ENCODE measurements around the gene TMOD2. TPM values are rescaled to one million over a fixed set of nuclear protein-coding genes. Genes with fewer than 3 reads are reported as not detected.

Gene TMOD2
- polyA plus RNA-seq, 3 donors, result 4.3 to 5.2 (median 4.4) TPM

DNA sequence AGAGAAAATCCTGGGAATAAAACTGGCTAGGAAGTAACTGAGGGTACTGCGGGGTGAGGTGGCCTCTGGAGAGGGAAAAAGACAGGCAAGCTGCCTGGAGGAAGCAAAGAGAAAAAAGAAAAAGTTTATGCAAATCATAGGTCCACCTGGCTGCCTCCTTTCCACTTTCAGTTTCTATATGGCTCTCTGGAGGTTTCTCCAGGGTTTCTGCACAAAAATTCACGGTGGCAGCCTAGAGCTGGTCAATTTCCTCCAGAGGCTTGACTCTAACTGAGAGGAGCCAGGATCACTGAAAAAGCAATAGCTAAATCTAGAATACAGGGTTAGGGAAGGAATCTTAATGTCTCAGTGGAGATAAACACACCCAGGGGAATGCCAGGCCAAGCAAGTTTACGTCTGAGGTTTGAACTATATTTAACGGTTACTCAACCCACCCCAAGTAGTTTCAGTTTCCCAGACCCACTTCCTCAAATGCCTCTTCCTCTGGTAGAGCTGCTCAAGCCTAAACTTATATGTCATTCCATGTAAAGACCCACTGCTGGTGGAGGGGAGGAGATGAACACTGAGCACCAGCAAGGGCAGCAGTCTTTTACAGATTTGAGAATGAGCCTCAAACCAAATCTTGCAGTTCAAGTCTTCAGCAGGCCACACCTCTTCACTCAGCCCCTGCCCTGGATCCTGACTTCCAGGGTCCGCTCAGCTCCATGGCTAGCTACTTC is 19.7 kb upstream of the TMOD2 start:
- no peak for DNase-seq

DNA sequence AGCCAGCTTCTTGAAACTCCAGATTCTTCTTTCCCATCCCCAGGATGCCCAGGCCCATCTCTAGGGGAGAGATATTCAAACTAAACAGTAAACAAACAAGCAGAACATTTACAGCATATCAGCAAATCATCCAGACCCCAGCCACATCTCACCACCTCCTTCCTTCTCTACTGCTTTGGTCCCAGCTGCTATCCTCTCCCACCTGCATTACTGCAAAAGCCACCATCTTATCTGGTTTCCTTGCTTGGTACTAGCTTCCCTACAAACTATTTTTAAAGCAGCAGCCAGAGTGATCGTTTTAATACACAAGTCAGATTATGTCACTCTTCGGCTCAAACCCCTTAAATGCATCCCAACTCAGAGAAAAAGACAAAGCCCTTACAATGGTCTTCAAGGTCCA is 18.8 kb upstream of the TMOD2 start:
- DNase-seq, result no peak

DNA sequence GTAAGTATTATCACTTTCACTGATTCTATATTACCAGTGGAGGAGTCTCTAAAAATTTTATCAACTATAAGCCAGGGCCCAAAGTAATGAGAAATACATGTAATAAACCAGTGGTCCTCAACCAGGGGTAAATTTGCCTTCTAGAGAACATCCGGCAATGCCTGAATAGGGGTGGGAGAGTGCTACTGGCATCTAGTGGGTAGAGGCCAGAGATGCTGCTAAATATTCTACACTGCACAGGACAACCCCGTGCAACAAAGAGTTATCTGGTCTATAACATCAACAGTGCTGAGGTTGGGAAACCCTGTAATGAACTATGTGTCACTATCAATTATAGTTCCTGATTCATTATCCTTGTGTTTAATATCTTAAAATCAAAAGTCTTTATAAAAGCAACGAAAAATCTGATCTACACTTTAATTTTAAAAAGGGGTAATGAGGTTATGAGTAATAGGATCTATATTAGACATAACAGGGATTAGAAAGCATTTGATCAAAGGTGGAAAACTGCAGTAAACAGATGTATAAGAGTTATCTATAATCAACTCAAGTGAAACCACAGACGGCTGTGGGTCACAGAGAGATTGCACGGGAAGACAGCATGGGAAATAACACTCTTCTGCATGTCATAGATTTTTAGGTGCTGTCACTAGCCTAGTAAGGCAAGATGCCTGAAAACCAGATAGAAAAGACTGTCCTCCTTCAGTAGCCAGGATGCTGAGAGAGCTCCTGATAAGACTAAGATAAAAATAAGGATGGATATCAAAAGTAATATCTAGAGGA is 16.0 kb upstream of the TMOD2 start:
- no peak for DNase-seq

DNA sequence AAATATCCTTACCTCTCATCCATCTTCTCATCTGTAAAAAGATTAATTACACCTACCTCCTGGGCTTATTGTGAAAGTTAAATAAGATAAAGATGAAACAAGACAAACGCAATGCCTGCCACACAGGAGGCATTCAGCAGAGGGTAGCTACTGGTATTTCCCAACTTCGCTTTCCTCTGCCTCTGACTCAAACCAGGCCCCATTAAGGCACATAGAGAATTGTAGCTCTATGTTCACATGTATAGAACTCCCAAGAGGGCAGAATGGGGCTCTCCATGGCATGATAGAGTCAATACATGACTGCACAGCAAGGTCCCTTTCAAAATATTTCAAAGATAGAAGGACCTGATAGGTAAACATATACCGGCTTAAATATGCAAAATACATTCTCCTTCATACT is 15.3 kb upstream of the TMOD2 start:
- no peak for DNase-seq

DNA sequence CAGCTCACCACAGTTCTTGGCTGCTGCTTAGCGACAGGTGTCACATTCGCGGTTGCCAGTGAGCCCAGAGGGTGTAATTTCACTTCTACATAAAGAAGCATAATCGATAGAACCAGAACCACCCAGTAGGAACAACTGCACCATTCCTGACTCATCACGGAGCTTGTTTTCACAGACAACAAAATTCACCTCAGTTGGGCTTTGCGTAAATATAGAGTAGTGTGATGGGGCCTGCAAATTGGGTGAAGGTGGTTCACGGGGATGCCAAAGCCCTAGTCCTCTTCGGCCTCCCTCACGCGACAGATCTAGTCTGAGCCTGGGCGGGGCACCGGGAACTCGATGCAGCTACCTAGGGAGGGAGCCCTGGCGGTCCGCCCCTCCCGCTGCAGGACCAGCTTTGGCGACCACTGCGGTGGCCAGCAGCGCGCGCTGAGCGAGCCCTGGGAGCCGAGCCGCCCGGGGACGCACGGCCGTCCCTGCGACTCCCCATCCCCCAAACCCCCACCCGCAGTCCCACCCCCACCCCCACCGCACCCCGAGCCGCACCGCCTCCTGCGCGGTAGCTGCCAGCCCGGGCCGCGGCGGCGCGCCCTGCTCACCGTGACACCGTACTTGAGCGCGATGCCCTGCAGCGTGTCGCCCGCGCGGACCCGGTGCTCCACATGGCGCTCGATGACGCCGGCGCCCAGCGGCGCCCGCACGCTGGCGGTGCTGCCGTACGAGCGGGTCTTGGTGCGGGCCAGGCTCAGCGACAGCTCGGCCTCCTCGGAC is 14.5 kb upstream of the TMOD2 start:
- DNase-seq, result no peak

DNA sequence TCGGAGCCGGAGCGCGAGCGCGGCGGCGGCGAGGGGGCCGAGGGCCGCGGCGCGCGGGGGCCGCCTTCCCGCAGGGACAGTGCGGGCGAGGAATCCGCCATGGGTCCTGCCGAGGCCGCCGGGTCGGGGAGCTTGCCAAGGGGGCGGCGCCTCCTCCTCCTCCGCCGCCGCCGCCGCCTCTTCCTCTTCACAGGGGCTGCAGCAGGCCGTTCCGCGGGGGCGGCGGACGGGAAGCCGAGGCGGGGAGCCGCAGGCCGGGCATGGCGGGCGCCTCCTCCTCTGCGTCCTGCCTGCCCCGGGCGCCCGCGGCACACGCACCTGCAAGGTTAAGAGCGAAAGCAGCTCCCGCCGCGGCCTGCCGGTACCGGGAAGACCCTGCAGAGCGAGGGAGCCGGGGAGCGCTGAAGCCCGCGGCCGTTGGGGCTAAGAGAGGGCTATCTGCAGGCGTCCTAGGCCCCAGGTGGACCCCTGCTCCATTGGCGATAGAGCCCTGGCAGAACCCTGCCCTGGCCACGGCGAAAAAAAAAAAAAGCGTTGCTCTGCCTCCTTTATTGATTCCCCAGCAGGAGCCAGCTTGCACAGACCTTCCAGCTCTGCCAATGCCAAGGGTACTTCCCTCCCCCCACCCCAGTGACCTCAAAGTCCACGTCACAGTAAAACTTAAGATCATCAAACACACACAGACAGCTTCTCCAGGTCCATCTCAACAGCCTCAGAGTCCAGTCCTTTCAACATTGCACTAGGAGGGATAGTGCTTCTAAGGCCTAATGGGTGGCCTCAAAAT is 13.7 kb upstream of the TMOD2 start, which contains the start of gene LYSMD2:
LYSMD2 (minus strand) TSS at position 134 of the 784 bp plus-strand sequence; CDS start at position 101, 33 bp downstream.
- no peak for DNase-seq

DNA sequence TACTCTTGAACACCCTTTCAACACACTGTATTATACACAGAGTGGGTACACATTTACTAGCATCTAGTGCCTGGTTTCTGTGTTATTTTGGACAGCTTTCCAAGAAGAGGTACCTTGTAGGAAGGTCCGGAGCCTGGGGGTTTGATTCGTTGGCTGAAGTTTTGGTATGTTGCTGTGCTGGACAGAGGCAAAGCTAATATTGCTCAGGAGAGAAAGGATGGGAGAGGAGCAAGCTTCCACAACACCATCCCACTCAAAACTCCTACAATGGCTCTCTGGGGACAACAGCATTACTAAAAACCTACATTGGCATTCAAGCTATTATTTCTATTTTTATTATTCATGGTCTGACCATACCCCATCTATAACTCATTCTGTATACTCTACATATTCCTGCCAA is 12.8 kb upstream of the TMOD2 start:
- DNase-seq, result no peak

DNA sequence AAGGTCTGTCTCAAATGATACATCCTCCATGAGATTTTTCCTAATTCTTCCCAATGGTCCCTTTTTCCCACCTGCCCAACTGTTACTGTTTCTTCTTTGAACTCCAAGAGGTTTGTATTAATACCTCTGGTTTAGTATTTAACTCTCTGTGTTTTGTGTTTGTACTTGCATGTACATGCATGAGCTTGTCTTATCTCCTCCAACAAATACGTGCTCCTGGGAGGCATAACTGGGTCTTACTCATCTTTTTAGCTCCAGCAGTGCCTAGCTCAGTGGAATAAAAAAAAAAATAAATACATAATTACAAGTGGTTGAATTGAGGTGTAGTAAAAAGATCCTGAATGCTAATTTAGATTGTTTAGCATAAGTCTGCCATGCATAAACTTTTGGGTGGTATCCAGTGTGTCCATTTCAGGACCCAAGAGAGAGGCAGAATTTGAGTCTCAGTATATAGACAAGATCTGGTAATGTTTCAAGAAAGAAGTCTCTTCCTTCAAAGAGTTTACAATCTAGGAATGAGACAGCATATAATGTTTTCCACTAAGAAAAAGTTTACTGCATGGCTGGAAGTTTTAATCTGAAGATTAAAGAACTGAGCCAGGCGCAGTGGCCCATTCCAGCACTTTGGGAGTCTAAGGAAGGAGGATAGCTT is 12.2 kb upstream of the TMOD2 start:
- no peak for DNase-seq

DNA sequence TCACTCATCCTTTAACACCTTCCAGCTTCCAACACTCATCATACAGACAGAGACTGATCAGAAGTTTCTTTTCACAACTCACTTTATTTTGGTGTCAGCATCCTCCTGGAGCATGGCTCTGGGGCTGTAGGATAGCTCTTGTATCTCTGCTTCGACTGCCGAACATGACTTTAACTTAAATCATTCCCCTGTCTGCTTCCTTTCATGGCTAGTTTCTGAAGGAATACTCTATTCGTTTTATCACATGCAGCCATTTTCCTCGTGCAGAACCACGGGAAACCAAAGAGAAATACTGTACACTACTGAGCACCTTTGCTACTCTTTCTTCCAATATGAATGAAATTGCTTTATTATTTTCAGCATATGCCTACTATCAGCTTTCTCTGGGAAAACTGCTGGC is 2.1 kb upstream of the TMOD2 start:
- no peak for DNase-seq

DNA sequence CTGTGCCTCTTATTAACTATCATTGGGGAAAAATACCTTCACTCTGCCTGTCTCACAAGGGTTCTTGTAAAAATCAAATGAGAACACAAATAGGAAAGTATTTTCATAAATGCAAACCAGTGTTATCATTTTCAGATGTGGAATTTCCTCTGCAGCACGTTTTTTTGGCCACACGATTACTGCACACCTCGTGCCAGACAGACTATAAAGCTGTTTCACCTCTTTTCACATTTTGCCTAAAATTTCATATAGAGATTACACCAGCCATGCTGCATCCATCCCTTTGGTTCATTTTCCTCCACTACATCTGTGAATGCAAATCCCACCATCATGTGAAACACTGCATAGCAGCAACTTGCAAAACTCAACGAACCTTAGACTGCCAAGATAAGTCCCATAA is 1.2 kb upstream of the TMOD2 start:
- no peak for DNase-seq

DNA sequence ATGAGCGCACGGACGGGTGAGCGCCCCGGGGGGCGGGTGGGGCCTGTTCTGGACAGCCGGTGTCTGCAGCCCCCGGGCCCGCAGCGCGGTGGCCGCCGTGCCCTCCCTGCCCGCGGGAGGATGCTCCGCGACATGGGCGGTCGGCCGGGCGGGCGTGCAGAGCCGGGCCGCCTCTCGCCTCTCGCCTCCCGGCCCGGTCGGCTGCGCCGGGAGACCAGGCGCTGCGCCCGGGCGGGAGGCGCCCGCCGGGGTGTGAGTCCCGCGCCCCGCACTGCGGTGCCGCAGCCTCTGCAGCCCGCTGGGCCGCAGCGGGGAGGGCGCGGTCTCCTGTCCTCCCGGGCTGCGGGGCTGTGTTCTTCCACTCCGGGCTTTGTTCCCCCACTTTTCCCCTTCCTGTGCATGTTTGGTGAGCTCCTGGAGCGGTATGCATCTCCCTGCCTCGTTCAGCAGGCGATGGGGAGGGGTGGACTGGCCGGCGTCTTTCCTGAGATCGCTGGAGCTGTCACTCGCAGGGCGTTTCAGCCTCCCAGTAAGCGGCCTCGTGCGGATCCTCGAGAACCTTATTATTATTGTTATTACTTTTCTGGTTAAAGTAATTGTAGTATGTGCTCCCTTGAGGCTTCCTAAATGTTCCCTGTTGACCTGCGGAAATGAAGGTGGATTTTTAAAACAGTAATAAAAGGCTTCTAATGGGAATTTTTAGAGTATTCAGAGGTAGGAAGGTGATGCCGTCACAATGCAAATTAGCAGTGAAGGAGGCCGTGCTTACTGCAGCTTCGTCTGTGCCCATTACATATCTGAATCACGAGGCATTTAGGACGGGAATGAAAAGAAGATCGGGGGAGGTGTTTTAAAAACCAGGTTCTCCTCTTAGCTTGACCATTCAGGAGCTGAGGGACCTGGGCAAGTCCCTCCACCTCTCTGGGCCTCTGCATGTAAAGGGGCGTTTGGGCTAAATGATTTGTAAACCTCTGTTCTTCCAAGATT is 593 bp downstream of the TMOD2 start:
- DNase-seq, result no peak

DNA sequence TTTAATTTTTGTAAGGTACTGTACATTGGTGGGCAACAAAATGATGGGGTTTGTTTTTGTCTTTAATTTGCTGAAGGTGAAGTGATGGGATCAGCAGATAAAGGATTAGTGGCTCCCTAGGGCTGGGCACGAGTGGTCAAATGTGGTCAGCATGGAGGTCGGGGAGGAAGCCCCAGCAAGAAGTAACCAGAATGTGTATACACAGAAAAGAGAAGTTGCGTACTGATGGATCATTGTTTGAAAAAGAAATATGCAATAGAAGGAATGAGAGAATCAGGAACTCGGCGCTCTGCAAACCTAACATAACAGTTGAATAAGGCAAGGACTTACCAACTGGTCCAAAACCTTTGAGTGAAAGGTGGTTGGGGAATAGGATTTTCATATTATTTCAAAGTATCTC is 1.5 kb downstream of the TMOD2 start:
- no peak for DNase-seq

DNA sequence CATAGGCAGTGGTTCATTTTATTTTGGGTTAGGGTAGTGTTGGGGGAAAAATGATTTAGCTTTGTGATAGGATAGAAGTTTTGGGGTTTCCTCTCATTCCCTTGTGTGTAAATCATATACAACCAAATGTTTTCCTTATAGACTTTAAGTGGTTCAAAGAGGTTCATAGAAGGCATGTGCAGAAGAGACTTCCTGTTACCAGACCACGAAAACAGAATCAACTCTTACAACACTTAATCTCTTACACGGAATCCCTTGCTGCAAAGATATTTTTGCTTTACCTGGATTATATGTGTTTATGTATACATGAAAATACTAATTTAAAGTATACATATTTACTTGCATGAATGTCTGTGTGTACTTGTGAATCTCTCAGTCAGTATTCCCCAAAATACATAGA is 2.9 kb downstream of the TMOD2 start:
- DNase-seq, result no peak

DNA sequence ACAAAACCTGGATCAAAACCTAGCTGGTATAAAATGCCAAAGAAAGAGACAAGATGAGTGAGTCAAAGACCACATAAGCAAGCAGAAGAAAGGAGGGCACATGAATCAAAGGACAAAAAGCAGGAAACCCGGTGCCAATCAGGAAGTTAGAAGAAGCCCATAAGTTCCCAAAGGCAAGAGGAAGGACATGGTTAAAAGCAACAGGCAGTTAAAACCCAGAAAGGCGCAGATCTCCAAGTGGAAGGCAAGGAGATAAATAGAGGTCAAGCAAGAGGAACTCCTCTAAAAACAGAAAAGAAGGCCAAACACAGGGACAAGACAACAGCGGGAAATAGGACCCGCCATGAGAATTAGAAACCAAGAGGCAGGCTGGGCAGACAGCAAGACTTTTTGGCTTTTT is 4.4 kb downstream of the TMOD2 start:
- DNase-seq, result no peak

DNA sequence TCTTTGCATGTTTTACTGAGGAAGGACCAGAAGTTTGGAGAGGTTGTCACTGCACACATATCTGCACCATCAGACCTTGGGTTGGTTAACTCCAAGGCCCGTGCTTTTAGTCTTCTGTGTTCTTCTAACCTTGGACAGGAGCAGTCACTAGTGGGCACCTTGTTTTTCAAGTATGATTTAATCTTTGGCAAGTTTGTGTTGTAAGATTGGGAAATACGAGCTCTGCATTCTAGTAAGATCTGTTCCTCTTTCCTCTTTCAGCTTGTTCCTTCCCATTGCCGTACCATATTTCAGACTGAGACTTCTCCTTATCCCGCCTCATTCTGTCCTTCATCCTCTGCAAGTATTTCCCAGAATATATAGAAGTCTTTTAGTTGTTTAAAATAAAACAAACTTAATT is 5.1 kb downstream of the TMOD2 start:
- no peak for DNase-seq

DNA sequence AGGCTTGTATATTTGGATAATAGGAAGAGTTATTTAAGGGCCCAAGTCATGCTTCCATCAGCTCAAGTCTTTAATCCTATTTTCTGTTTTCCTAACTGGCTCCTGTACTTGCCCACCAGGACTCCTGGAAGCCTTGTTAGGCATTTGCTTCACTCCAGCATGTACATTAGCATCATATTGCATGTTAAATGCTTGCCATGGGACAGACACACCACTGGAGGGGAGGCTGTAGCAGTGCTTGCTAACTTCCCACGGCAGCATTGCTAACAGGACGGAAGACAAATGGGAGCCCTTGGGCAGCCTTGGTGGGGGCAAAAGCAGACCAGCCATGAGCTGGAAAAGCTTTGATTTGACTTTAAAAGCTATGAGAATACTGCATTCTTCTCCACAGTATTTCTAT is 6.1 kb downstream of the TMOD2 start:
- DNase-seq, result no peak

DNA sequence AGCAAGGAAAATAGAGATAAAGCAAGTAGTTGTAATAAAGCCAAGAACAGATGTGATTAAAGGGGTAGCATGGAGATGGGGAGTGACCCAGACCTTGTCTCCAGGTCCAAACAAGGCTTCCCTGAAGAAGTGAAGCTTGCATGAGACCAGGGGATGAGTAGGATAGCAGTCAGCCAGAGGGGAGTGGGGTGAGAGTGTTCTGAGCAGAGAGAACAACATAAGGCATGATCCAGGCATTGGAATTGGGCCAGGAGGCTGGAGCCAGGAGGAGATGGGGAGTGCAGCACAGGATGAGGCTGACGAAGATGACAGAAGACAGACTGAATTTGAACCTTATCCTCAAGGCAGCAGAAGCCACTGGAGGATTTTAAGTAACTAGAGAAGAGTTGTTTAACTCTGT is 7.2 kb downstream of the TMOD2 start:
- DNase-seq, result no peak

DNA sequence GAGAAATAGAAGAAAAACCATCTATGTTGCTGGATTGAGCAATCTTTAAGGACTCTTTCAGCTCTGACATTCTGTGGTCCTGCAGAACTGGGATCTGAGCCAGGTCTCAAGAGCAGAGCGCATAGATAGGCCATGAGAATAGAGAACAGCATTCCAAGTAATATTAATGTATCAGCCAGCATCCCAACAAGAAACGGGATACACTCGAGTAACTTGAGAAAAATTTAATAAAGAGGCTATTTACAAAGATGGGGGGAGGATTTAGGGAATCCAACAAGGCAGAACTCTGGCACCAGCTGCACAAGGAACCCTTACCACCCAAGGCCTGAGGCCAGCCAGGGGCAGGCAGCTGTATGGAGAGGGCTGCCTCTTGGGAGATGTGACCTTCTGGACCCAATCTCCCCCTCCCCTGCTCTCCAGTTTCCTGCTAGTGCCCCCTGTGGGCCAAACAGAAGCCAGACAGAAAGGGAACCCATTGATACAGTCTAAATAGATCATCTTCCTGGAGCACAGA is 8.2 kb downstream of the TMOD2 start:
- no peak for DNase-seq

DNA sequence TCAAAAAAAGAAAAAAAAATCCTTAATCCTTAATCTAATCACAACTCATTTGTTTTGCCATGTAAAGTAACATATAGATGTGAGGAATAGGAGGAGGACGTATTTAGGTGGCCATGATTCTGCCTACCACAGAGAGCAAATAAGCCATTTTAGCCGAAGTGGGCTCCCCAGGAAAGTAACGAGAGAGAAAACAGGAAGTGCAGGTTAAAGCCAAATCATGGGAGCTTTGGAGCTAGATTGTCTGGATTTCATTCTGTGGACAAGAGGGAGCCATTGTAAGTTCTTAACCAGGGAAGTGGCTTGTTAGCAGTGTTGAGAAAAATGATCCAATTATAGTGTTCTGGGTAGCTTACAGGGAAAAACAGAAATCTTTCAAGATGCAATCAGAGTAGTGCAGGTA is 9.4 kb downstream of the TMOD2 start:
- no peak for DNase-seq

DNA sequence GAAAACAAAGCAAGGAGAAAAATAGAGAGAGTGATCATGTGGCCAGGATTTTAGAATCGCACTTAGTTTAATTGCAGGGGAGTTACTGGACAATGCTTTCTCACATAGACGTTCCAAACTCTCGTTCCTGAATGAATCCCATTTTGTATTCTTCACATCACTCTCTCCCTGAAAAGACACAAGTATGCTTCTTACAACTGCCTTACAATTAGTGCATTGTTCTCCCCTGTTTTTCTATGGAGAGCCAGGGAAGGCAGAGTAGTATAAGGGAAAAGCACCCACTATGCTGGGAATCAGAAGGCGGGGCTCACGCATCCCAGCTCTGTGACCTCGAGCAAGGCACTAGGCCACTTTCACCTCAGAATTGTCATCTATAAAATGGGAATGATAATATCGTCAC is 14.4 kb downstream of the TMOD2 start:
- DNase-seq, result no peak

Data from renal pelvis (tissue), 4 donors.